Activated CD4-positive, alpha-beta T cell treated with anti-CD3 and anti-CD28 coated beads, Interleukin-2, Interleukin-4, amounts not matched to agents 100 ng/mL and 50 ng/mL, durations not matched to agents 16 hours and 8 hours (primary cell): Measurements from ENCODE around the gene GABRB2.
"Not testable (repeated sequence)": the region's sequence is repeated elsewhere in the genome, so short reads cannot be mapped to it uniquely, and the experiment has no call there.

Experiments used
- DNase-seq: peaks from one replicate; pipeline ENCODE4 v3.0.0-alpha.2; 2020; ENCODE audit warnings: low spot score

GABRB2 gene

DNA sequence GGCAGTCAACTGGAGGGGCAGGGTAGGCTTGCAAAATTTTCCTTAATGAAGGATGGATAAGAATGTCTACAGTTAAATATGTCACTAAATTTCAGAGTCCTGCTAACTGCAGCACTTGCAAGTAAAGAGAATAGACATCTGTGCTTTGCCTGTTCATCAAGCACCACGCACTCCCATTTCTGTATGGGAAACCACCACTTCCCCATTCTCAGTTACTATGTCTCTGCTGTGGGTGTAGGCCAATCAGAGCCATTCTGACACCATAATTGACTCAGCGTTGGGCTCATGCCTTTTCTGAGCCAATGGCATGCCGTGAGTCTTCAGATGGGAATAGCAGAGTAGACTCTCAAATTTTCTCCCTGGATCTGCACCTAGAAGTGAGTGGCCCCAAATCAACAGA, 247.5 kb downstream of the GABRB2 start:
- no peak for DNase-seq

DNA sequence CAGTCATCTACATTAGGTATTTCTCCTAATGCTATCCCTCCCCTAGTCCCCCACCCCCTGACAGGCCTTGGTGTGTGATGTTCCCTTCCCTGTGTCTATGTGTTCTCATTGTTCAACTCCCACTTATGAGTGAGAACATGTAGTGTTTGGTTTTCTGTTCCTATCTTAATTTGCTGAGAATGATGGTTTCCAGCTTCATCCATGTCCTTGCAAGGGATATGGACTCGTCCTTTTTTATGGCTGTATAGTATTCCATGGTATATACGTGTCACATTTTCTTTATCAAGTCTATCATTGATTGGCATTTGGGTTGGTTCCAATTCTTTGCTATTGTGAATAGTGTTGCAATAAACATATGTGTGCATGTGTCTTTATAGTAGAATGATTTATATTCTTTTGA, 249.1 kb downstream of the GABRB2 start:
- DNase-seq = not testable (repeated sequence)

DNA sequence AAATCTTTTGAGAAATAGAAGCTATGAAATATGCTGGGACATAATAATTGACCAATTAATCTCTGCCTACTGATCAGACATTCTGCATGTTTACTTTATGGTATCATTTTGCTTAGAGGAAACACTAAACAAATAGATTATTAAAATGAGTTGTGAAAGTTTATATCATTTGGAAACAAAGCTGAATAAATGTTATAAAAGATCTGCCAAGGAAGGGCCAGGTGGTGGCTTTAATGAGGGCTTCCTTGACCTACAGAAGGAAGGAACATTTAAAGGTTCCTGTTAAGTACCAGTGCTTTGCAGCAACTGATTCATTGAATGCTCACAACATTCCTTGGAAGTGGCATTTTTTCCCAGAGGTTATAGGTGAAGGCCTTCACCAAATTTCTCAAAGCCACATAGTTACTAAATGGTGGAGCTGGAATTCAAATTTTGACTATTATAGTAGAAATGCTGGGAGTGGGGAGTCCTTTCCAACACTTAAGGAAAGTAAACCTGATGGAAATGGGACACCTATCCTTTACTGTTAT, 250.7 kb downstream of the GABRB2 start:
- no peak for DNase-seq

DNA sequence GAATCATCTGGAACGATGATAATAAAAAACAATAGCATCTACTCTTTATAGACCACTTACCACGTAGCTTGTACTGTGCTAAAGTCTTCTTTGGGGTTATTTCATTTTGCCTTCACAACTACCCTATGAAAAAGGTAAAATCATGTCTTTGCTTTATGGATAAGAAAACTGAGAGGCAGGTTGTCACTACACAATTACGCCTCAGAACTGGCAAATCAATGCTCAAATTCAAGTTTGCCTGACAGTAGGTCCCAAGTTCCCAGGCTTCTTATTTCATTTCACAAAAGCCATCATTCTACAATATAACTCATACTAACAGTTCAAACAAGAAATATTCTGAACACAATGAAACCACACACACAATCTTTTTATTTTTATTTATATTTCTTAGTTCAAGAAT, 258.5 kb downstream of the GABRB2 start:
- DNase-seq = no peak

DNA sequence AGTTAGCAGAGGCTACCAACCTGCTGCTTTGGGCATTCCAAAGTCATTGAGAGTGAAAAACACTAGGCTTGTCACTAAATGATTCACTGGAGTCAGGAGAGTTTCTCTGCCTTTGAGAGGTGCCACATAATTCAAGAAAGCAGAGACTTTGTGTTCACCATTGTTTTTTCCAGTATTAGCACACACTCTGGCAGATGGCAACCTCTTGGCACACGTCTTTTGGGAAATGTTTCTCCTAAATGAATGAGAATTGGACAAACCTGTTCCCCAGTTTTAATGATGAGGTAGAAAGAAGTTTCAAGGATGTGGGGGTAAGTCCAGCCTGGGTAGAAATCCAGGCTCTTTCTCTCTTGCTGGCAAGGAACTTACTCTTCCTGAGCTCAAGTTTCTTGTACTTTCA, 259.1 kb downstream of the GABRB2 start:
- DNase-seq = no peak

DNA sequence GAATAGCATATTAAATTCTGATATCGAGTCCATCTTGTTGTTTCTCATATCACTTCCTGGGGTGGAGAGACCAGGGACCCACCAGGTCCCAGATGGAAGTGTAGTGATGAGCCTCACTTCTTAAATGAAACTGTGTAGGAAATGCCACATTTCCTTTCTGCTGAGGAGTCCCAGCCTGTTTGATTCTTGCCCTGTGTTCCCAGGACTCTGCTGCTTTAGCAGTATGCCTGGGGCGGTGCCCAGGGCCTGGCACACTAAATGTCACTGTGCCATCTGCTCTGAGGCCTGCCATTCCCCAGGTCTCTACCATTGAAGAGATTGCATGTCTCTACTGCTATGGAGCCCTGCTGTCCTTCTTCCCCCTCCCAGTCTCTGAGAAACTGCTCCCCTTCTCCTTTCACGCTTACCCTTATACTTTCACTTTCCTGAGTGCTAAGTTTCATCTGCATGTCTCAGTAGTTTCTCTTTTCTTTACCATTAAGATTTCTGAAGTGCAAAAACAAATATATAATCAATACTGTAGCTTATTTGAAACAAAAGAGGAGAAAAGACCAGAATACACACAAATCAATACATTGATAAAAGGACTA, 260.4 kb downstream of the GABRB2 start:
- no peak for DNase-seq

DNA sequence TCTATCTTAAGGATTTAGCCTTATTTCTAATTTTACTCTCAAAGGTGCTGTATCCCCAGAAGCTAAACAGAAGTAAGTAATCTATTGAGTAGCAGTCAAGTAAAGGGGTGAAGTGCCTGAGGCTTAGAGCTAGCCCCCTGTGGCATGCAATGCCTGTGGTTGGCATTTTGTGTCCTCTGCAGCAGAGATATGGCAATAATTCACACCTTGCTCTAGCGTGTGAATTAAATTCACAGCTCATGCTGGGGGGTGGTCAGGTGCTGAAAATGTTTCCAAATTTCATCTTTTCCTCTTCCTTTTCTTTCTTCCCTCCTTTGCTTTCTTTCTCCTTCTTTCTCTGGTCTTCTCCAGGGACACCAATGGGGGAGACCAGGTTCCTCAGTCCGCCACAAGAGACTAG, 262.1 kb downstream of the GABRB2 start:
- no peak for DNase-seq

DNA sequence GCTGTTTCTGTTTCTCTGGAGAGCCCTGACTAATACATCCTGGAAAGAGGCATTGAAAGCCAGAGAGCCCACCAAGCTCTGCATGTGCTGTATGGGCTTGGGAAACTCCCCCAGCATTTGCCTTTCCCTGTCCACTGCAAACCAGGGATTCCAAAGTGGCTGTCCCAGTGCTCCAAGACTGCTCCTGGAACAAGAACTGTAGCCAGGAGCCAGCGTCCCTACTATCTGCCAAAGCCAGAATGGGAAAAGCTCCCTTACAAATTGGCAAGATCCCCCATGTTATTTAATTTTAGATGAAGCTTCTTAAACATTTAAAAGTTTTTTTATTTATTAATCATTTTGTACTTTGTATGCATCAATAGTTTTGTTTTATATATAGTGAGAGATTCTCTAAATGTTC, 263.2 kb downstream of the GABRB2 start:
- DNase-seq = no peak

DNA sequence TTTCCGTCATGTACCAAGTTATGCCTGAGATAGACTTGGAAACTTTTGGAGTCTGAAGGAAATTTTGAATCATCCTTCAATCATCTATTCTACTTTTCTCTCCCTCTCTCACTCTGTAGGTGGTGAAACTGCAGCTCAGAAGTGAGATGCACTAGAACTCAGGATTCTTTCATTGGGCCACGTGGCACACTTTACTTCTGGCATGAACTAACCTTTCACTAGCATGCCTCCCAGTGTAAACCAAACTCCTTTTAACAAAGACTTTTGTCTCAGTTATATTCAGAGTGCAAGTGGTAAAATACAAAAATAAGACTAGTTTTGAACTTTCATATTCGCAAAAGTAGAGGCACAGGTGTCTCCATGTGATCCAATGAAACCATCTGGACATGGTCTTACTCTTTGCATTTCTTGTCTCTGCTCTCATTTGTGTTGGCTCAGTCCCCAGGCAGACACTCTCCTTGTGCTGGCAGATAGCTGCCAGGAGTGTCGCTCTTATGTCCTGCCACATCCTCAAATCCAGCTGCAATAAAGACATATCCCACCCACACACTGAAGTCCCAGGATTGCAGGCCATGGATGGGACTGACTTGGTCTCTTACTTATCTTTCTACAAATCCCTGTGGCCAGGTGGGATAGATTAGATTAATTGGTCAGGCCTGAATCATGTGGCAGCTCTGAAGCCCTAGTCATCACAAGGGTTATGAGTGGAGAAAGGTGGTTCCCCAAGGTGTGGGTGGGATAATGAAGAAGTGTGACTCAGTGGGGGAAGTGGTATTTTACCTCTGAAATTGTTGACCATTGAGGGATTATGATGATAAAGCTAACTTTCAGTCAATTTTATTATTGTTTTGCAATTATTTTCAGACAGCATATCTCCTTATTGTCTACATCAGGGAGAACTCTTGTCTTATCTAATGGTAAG, 267.5 kb downstream of the GABRB2 start:
- DNase-seq = no peak

DNA sequence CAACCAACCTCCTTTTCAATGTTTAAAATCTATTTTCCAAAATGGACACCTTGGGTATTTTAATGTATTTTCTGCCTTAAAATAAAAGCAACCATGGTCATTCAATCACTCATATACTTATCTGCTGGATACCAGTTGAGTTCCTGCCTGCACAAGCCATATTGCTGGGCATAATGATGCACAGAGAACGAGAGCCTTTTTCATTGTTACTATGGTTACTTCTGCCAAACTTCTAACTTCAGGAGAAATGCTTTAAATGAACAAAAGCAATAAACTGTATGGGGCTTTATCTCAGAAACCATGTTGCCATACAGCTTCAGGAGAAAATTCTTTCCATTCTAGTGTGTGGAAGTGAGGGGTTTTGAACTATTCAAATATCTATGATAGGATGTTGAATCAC, 269.5 kb downstream of the GABRB2 start:
- DNase-seq = no peak

DNA sequence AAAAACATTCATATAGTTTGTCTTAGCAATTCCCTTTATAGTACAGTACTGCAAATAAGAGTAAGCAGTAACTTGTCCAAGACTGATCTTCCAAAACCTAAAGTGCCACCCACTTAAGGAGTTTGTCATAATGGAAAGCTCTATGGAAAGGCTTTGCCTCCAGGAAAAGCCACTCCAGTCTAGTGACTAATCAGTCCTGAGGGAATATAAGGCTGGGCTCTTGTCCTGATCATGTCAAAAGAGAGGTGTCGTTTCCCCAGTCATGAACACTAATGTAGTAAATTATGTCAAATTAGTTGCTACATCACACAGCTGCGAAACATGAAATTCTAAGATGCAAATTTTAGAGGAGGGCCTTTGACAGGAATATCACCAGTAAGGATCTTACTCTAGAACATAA, 271.6 kb downstream of the GABRB2 start:
- DNase-seq = no peak

DNA sequence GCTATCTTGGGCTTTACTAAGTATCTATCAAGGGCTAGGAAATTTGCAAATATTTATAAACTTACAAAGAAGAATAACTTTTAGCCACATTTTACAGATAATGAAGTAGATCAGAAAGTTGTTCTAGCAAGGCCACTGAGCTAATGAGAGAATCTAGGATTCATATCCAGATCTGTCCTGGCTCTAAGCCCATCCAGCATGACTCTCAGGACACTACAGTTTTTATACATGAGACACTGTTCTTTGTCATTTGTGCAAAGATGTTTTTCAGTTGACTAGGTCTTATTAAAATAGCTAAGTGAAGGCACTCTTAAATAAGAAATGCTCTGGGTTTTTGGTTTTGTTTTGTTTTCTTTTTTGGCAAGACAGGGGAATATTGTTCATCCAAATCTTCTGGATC, 273.1 kb downstream of the GABRB2 start:
- no peak for DNase-seq

DNA sequence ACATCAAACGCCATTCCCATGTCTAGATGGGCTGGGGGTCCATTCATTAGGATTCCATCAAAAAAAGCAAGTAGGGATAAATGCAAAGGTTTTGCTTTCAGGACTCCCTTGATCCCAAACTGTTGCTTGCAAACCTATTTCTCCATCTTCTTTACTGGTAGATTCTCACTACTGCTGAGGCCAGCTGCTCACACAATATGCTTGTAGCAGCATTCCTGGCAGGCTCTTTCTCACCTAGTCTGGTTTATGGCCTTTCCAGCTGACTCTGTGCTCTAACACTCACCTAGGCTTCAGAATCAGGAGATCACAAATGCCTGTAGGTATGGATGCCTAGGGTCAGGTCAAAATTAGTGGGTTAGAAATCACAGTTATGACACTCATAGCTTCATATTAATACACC, 274.7 kb downstream of the GABRB2 start:
- DNase-seq = no peak

DNA sequence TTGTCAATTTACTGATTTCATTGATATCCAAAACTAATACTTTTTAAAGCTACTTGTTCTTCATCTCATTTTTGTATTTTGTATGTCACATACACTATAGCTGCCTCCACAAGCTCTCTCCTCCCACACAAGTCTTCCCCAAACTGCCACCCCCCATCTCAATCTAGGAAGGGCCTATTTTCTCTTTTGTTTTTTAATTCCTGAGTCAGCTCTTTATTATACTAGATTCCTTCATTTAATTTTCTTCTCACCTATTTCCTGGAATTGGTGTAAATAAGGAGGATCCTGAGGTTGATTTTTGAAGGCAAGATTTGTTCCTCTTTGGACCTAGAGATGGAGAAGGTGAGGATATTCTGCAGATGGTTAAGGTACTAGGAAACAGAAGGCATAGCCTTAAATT, 277.4 kb downstream of the GABRB2 start:
- DNase-seq = no peak

DNA sequence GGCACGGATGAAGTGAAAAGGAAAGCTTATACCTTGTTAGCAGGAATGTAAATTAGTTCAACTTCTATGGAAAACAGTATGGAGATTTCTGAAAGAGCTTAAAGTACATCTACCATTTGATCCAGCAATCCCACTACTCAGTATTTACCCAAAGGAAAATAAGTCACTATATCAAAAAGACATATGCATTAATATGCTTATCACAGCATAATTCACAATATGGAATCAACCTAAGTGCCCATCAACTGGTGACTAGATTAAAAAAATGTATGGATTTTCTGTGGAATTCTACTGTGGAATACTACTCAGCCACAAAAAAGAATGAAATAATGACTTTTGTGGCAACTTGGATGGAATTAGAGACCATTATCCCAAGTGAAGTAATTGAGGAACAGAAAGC, 279.6 kb downstream of the GABRB2 start:
- no peak for DNase-seq

DNA sequence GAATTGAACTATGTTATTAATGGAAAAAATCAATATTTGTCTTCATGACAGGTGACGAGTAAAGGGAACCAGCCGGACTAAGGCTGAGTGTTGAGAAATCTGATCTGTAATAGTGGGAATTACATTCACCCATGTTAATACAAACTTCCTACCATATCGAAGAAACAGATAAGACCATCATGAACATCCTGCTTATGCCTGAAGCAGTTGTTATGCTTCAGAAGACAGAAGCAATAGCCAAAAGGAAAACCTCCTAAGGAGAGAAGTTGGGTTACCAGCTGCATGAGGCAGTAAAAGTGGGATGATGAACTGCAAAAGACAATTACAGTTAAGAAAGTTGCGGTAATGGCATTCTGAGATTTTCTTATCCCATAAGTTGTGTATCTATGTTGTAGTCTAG, 281.5 kb downstream of the GABRB2 start:
- DNase-seq = no peak

DNA sequence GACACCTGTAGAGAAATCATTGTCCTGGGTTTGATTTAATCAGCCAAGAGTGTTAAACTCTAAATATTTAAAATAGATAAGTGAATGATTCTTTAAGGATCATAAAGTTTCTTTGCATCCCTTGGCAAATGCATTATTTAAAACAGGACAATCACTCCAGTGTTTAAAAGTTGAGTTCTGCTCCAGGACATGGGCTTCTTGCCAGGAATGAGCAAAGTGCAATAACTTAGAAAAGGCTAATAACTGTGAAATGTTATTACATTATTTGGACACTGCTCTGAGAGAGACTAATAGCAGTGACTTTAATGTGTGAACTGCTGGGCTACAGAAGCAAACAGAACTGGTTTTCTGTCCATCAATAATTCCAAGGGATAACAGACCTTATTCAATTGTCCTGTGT, 283.3 kb downstream of the GABRB2 start:
- DNase-seq = no peak

DNA sequence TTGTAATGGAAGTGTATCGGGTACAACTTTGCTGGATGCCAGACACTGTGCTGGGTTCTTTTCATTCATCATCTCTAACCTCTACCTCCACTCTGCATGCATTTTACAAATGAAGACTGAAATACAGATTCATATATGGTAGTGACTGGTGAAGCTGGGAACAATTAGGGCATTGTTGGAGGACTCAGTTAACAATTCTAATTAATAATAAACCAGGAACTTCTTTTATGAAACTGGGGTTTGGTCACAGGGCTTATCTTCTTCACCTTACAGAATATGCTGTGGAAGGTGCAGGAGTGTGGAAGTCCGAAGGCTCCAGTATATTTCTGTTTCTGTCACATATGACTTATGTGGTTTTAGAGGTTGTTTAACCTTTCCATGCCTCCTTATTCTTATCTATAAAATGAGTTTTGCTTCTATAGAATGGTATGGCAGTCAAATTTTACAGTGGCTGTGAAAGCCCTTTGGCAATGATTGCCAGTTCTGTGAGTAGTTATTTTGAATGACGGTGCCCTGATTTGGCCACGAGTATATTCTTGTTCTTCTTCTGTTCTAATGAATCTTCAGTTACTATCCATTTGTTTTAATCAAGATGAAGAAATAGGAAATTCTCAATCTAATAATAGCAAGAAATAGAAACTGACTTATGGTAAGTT, 284.7 kb downstream of the GABRB2 start:
- DNase-seq = no peak

DNA sequence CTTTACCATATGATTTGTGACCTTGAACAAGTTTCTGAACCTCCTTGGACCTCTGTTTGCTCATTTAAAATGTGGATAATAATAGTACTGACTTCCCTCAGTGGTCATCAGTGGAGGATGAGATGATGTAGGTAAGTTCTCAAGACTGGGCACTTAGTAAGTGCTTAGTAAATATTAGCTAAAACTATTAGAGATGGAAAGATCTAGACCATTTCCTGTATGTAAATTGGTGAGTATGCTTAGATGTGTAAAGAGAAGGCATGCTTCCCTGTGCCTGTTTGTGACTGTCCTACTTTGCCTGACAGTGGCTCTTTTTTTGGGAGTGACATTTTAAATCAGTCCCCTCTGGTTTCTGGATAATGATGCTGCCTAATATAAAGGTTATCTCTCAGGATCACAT, 288.1 kb downstream of the GABRB2 start:
- no peak for DNase-seq

DNA sequence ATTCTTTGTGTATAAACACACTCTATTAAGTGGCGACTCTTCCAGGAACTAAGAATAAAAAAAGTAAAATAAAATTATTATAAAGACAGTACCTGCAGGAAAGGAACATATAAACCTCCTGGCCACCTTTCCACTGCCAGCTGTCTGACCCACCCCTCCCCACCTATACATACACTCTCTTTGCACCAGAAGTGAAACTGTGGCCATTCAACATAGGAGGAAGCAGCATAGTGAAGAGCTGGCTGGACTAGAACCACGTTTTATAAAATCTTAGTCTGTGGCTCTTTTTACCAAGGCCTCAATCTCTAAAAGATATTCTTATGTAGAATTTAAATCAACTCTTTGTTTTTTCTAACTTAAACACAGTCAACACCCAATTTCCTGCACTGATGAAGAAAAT, 289.6 kb downstream of the GABRB2 start:
- no peak for DNase-seq

DNA sequence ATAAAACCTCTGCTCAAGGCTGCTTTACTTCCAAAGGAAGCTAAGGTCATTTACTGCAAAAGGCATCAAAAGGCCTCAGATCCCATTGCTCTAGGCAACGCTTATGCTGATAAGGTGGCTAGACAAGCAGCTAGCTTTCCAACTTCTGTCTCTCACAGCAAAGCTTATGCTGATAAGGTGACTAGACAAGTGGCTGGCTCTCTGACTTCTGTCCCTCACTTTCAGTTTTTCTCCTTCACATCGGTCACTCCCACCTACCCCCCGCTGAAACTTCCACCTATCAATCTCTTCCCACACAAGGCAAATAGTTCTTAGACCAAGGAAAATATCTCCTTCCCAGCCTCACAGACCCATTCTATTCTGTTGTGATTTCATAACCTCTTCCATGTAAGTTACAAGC, 293.6 kb downstream of the GABRB2 start:
- not testable (repeated sequence) for DNase-seq

DNA sequence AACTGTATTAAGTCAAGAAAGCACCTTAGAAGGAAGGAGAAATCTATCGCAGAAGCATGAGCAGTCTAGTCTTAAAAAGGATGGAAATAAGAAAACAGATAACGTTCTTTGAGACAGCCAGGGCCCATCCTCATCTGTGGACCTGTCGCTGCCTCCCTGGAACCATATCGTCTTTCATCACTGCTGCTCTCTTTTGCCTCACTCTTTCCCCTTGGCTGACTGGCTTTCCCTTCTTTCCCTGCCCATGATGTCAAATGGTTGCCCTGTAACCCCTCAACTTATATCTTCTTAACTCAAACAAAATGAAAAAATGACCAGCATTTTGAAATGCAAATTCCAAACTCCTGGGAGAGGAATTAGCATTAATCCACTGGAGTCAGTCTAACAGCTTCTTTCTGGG, 299.8 kb downstream of the GABRB2 start:
- DNase-seq = no peak

DNA sequence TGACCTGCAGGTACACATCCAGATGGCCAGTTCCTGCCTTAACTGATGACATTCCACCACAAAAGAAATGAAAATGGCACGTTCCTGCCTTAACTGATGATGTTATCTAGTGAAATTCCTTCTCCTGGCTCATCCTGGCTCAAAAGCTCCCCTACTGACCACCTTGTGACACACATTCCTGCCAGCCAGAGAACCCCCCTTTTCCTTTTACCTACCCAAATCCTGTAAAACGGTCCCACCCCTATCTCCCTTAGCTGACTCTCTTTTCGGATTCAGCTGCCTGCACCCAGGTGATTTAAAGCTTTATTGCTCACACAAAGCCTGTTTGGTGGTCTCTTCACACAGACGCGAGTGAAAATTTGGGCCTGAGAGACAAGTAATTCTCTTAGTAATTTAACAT, 300.7 kb downstream of the GABRB2 start:
- not testable (repeated sequence) for DNase-seq
